Effector memory CD8-positive, alpha-beta T cell (primary cell): ENCODE data around the gene CEP70.
"Not testable (repeated sequence)": the region's sequence is repeated elsewhere in the genome, so short reads cannot be mapped to it uniquely, and the experiment has no call there.

Experiments used
- ATAC-seq: fragments of 150-1000 bp; cut with Tn5 transposase; replicated peaks from 2 replicates; pipeline ENCODE4 v1.10.0; 2021; ENCODE audit warnings: mild to moderate bottlenecking, moderate library complexity
- DNase-seq, 3 experiments: peaks; one replicate each; pipeline ENCODE4 v3.0.0; 2021
- H3K27ac Mint-ChIP-seq, 2 donors: one replicate each; pipeline ENCODE4 v1.8.0; 2022; ENCODE audit warnings: mild to moderate bottlenecking in 2 of 2, mixed read lengths in 2 of 2, moderate library complexity in 2 of 2
- H3K27me3 Mint-ChIP-seq, 2 donors: one replicate each; pipeline ENCODE4 v1.8.0; 2022; ENCODE audit warnings: mixed read lengths in 2 of 2
- H3K36me3 Mint-ChIP-seq: one replicate; pipeline ENCODE4 v1.8.0; 2022; ENCODE audit warnings: mild to moderate bottlenecking, moderate library complexity, mixed read lengths; ENCODE audit not compliant: insufficient read depth
- H3K4me1 Mint-ChIP-seq, 2 donors: one replicate each; pipeline ENCODE4 v1.8.0; 2022; ENCODE audit warnings: low read depth in 2 of 2, mixed read lengths in 2 of 2
- H3K4me3 Mint-ChIP-seq, 2 donors: one replicate each; pipeline ENCODE4 v1.8.0; 2022; ENCODE audit warnings: mild to moderate bottlenecking in 2 of 2, mixed read lengths in 2 of 2, moderate library complexity in 2 of 2
- H3K9me3 Mint-ChIP-seq, 2 donors: one replicate each; pipeline ENCODE4 v1.8.0; 2022; ENCODE audit warnings: mixed read lengths in 2 of 2

CEP70 gene

DNA sequence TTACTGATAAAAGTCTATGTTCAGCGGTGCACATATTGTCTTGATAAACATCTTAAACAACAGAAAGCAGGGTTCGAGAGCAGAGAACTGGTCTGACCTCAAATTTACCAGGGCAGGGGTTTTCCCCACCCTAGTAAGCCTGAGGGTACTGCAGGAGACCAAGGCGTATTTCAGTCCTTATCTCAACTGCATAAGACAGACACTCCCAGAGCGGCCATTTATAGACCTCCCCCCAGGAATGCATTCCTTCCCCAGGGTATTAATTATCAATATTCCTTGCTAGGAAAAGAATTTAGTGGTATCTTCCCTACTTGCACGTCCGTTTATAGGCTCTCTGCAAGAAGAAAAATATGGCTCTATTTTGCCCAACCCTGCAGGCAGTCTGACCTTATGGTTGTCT lies 107.5 kb downstream of the CEP70 start:
- peaks cover 17 to 36% of the 10 kb centered on the region in 2 donors for H3K9me3 Mint-ChIP-seq
- not testable (repeated sequence) for H3K27me3 Mint-ChIP-seq, DNase-seq, ATAC-seq, H3K27ac Mint-ChIP-seq, H3K4me1 Mint-ChIP-seq, H3K36me3 Mint-ChIP-seq, H3K4me3 Mint-ChIP-seq

DNA sequence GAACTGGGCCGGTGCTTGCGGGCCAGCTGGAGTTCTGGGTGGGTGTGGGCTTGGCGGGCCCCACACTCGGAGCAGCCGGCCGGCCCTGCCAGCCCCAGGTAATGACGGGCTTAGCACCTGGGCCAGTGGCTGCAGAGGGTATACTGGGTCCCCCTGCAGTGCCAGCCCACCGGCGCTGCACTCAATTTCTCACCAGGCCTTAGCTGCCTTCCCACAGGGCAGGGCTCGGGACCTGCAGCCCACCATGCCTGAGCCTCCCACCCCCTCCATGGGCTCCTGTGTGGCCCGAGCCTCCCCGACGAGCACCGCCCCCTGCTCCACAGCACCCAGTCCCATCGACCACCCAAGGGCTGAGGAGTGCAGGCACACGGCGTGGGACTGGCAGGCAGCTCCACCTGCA lies 109.4 kb downstream of the CEP70 start:
- not testable (repeated sequence) for DNase-seq, H3K36me3 Mint-ChIP-seq, H3K27me3 Mint-ChIP-seq, H3K4me3 Mint-ChIP-seq, ATAC-seq, H3K27ac Mint-ChIP-seq, H3K4me1 Mint-ChIP-seq
- H3K9me3 Mint-ChIP-seq: peaks cover 14 to 35% of the 10 kb centered on the region in 2 donors

DNA sequence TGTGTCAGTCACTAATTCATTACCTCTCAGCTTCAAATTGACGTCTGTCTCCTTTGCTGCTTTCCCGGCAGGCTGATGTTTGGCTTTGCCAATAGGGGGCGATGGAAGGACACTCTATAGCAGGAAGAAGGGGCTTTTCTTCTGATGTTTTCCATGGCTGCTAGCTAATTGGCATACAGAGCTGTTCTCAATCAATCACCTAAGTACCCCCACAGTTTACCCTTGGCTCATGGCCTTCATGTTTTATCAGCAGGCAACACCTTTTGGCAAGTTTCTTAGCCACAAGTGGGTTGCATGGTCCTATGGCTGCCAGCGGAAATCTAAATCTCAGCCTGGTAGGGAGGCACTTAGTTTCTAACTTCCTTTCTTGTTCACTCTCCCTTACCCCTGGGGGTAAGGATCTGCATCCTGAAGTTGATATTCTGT lies 114.6 kb downstream of the CEP70 start:
- no peaks in the 10 kb centered on the region for H3K4me1 Mint-ChIP-seq
- peaks cover 11 to 23% of the 10 kb centered on the region in 2 donors for H3K27me3 Mint-ChIP-seq
- no peak overlapping the region for H3K4me3 Mint-ChIP-seq
- H3K27ac Mint-ChIP-seq: no peak overlapping the region
- H3K36me3 Mint-ChIP-seq: no peaks in the 10 kb centered on the region
- no peaks in the 10 kb centered on the region for H3K9me3 Mint-ChIP-seq
- no peak for ATAC-seq
- no peak for DNase-seq

DNA sequence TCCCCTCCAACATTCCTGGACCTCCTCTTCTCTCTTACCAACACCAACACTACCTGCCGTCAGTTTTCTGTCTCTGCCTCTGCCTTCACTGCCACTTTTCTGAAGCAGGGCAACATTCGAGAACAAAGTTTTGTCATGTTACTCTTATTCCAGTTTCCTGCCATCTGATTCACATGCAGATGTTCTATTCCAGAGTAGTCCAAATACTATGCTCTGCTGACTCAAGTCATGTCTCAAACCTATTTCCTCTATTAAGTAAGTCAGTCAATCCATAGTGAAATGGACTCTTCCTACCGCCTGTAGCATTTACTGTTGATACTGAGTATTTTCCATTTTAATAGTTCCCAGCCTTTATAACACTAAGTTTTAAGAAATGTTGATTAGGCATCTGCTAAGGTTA lies 116.3 kb downstream of the CEP70 start:
- ATAC-seq: no peak
- no peaks in the 10 kb centered on the region for H3K9me3 Mint-ChIP-seq
- H3K4me3 Mint-ChIP-seq: no peak overlapping the region
- H3K36me3 Mint-ChIP-seq: no peaks in the 10 kb centered on the region
- no peaks in the 10 kb centered on the region for H3K4me1 Mint-ChIP-seq
- no peak for DNase-seq
- no peak overlapping the region for H3K27ac Mint-ChIP-seq
- peaks cover 20 to 23% of the 10 kb centered on the region in 2 donors for H3K27me3 Mint-ChIP-seq

DNA sequence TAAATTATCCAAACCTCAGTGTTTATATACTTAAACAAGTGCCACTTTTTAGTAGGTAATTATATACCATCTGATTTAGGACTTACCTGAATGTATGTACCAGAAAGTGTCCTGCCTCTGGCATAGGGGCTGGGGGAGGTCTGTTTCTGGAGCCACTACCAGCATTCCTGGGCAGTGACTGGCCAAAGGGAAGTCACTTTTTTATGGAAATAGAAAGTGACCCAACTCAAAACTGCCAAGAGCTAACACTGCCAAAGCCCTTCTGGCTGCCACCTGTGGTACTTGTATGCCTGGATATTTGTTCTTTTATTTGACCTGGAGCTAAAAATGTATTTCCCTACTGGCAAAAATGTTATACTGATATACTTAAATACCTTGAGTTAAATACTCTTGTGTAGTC lies 116.9 kb downstream of the CEP70 start:
- H3K9me3 Mint-ChIP-seq: no peaks in the 10 kb centered on the region
- H3K27ac Mint-ChIP-seq: no peak overlapping the region
- ATAC-seq (no peak), DNase-seq (no peak)
- no peak overlapping the region for H3K4me3 Mint-ChIP-seq
- H3K27me3 Mint-ChIP-seq: peaks cover 20 to 23% of the 10 kb centered on the region in 2 donors
- H3K36me3 Mint-ChIP-seq: no peaks in the 10 kb centered on the region
- no peaks in the 10 kb centered on the region for H3K4me1 Mint-ChIP-seq

DNA sequence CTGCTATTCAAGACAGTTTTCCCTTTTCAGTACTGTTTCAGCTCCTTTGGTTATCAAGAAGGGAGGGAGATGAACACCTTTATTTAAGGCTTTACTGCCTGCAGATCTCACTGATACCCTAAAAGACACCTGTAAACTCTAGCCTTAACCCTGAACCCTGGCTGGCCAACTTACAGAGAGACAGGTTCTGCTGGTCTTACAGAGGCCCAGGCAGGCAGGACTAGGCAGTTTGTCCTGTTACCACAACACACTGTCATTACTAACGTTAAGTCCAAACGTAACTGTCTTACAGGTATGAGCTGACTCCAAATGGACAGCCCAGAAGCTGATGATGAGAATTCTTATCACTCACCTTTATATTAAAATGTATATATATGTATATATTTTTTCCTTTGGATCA lies 117.5 kb downstream of the CEP70 start:
- no peaks in the 10 kb centered on the region for H3K9me3 Mint-ChIP-seq
- H3K27me3 Mint-ChIP-seq: peaks cover 20 to 23% of the 10 kb centered on the region in 2 donors
- DNase-seq: no peak
- H3K36me3 Mint-ChIP-seq: no peaks in the 10 kb centered on the region
- no peak overlapping the region for H3K4me3 Mint-ChIP-seq
- no peak for ATAC-seq
- no peaks in the 10 kb centered on the region for H3K4me1 Mint-ChIP-seq
- no peak overlapping the region for H3K27ac Mint-ChIP-seq

DNA sequence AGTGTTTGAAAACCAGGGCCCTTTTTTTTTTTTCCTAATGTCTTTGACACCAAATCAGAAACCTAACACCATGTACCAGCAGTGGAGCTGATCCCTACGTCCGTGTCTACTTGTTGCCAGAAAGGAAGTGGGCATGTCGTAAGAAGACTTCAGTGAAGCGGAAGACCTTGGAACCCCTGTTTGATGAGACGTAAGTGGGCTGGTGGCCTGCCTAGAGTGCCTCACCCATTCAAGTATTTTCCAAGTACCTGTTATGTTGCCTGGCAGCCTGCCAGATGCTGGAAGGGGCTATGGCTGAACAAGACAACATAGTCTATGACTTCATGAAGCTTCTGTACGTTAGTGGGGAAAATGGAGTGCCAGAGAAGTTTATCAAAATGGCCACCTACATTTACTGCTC lies 119.9 kb downstream of the CEP70 start:
- H3K27ac Mint-ChIP-seq: no peak overlapping the region
- no peaks in the 10 kb centered on the region for H3K36me3 Mint-ChIP-seq
- no peaks in the 10 kb centered on the region for H3K4me1 Mint-ChIP-seq
- peaks cover 17 to 20% of the 10 kb centered on the region in 2 donors for H3K27me3 Mint-ChIP-seq
- no peak for DNase-seq
- H3K4me3 Mint-ChIP-seq: no peak overlapping the region
- H3K9me3 Mint-ChIP-seq: no peaks in the 10 kb centered on the region
- no peak for ATAC-seq

DNA sequence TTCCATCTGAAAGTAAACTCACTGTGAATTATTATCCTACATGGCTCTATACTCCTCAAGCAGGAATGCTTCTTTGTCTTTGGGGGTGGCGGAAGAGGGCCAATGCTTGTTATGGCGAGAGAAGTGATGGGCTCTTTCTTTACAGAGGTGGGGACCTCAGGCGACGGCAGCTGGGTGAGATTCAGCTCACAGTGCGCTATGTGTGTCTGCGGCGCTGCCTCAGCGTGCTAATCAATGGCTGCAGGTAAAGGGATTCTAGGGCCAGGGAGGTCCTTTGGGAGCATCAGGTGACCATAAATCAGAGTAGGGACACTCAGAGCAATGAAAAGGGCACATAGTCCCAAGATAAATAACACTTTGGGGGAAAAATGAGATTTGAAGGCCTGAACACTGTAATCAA lies 120.7 kb downstream of the CEP70 start:
- no peaks in the 10 kb centered on the region for H3K9me3 Mint-ChIP-seq
- no peak overlapping the region for H3K4me3 Mint-ChIP-seq
- no peak overlapping the region for H3K27ac Mint-ChIP-seq
- peaks cover 13 to 25% of the 10 kb centered on the region in 2 donors for H3K27me3 Mint-ChIP-seq
- DNase-seq (no peak), ATAC-seq (no peak)
- no peaks in the 10 kb centered on the region for H3K4me1 Mint-ChIP-seq
- no peaks in the 10 kb centered on the region for H3K36me3 Mint-ChIP-seq

DNA sequence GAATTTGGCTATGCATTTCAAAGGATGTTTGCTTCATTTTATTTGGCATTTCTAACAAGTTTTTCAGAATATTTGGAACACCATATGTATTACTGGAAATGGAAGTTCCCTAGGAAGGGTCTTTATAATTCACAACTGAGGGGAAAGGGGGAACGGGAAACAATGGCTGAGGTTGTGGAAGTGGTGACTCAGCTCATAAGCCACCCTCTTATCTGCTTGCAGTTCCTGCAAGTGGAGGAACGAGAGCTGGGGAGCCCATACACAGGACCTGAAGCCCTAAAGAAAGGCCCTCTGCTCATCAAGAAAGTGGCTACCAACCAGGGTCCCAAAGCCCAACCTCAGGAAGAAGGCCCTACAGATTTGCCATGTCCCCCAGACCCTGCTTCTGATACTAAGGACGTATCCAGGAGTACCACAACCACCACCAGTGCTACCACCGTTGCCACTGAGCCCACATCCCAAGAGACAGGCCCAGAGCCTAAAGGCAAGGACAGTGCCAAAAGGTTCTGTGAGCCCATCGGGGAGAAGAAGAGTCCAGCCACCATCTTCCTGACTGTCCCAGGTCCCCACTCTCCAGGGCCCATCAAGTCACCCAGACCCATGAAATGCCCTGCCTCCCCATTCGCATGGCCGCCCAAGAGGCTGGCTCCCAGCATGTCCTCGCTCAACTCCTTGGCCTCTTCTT lies 121.8 kb downstream of the CEP70 start:
- DNase-seq (no peak), ATAC-seq (no peak)
- H3K27me3 Mint-ChIP-seq: peaks cover 2 to 28% of the 10 kb centered on the region in 2 donors
- H3K4me3 Mint-ChIP-seq: no peak overlapping the region
- H3K36me3 Mint-ChIP-seq: no peaks in the 10 kb centered on the region
- no peak overlapping the region for H3K27ac Mint-ChIP-seq
- H3K4me1 Mint-ChIP-seq: no peaks in the 10 kb centered on the region
- no peaks in the 10 kb centered on the region for H3K9me3 Mint-ChIP-seq

DNA sequence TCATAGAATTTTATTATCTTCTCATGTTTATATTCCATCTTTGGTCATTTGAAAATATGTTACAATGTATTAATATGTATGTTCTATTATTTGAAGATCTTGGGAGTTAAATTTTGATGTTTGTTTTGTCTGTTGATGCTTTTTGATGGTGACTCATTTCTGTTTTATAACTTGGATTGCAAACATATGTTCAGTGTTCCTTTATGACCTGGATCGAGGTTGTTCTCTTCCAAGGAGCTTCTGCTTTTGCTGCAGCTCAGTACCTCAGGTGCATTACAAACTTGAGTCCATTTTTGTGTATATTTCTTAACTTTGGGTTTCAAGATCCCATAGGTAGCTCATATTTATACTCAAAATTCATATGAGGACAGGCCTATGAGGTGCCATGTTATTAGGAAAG lies 122.6 kb downstream of the CEP70 start:
- no peaks in the 10 kb centered on the region for H3K36me3 Mint-ChIP-seq
- H3K27me3 Mint-ChIP-seq: peaks cover 0 to 36% of the 10 kb centered on the region in 2 donors
- DNase-seq: no peak
- H3K27ac Mint-ChIP-seq: no peak overlapping the region
- H3K9me3 Mint-ChIP-seq: no peaks in the 10 kb centered on the region
- H3K4me1 Mint-ChIP-seq: no peaks in the 10 kb centered on the region
- no peak for ATAC-seq
- H3K4me3 Mint-ChIP-seq: no peak overlapping the region

DNA sequence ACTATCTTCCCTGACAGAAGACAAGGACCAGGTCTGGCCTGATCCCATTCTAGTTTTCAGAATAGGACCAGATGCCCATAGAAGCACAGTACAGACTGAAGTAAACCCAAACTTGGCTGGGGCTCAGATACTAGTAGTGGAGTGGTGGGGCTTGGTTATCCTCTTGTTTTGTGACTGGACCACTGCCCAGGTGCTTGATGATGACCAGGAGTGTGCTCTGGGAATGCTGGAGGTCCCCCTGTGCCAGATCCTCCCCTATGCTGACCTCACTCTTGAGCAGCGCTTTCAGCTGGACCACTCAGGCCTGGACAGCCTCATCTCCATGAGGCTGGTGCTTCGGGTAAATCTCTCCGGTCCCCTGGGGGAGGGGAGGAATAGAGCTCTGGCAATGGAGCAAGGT lies 123.4 kb downstream of the CEP70 start:
- Mint-ChIP-seq H3K4me1 (no peaks in the 10 kb centered on the region), H3K27ac (no peak overlapping the region), H3K27me3 (peaks cover 0 to 38% of the 10 kb centered on the region in 2 donors), H3K9me3 (no peaks in the 10 kb centered on the region), H3K4me3 (no peak overlapping the region), H3K36me3 (no peaks in the 10 kb centered on the region)
- DNase-seq (no peak), ATAC-seq (no peak)

DNA sequence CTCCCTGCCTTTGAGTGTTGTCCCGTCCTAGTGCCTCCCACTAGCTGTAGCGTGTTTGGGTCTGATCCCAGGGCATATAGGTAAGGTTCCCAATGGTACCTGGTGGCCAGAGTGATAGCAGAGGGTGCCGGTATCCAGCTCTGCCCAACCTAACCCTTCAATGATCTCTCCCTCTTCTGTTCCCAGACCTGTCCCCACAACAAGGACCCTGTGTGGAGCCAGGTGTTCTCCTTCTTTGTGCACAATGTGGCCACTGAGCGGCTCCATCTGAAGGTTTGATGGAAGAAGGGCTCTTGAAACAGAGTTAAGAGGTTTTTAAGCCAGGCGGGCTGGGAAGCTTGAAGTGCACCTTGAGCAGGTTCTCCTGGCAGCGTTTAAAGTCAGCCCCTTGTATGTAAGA lies 124.2 kb downstream of the CEP70 start:
- no peaks in the 10 kb centered on the region for H3K9me3 Mint-ChIP-seq
- no peaks in the 10 kb centered on the region for H3K4me1 Mint-ChIP-seq
- no peak for ATAC-seq

DNA sequence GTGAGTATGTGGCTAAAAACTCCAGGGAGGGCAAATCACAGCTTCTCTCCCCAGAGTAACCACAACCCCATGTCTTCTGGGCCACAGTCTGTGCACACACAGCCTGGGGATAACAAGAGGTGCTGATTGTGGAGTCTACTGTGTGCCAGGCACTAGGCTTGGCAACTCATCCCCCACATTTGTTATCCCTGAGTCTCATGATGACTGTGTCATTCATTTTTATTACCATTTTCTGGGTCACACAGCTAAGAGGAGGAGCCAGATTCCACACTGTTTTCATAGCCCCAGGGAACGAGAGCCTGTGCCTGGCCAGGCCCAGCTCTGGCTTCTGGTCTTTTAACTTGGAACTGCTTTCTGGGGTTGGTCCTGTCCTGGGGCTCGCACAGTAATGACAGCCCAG lies 125.2 kb downstream of the CEP70 start:
- Mint-ChIP-seq H3K36me3 (no peaks in the 10 kb centered on the region), H3K4me3 (no peak overlapping the region), H3K4me1 (no peaks in the 10 kb centered on the region), H3K27ac (no peak overlapping the region), H3K9me3 (no peaks in the 10 kb centered on the region), H3K27me3 (peaks cover 0 to 51% of the 10 kb centered on the region in 2 donors)
- DNase-seq (no peak), ATAC-seq (no peak)

More for the DNA sequence above, 124.2 kb downstream of the CEP70 start:
- no peak overlapping the region for H3K4me3 Mint-ChIP-seq
- H3K36me3 Mint-ChIP-seq: no peaks in the 10 kb centered on the region
- H3K27ac Mint-ChIP-seq: no peak overlapping the region
- no peak for DNase-seq
- peaks cover 0 to 44% of the 10 kb centered on the region in 2 donors for H3K27me3 Mint-ChIP-seq

DNA sequence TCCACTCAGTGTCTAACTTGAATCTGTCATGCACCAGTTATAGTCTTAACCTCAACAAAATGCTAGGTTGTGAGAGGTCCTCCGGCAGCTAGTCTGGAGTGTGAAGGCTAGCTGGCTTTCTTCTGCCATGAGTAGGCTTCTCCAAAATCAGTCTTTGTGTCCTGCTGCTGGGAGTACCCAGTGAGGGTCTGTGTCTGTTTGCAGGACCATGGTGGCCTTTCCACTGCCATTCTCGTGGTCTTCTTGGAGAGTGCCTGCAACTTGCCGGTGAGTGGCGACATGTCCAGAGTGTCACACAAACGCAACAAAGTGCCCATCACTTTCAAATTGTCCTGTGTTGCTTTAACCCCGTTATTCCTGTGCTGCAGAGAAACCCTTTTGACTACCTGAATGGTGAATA lies 125.6 kb downstream of the CEP70 start:
- Mint-ChIP-seq H3K9me3 (no peaks in the 10 kb centered on the region), H3K27me3 (peaks cover 0 to 51% of the 10 kb centered on the region in 2 donors), H3K4me3 (no peak overlapping the region), H3K27ac (no peak overlapping the region), H3K36me3 (no peaks in the 10 kb centered on the region), H3K4me1 (no peaks in the 10 kb centered on the region)
- ATAC-seq (no peak), DNase-seq (no peak)
